Transverse colon (tissue), 4 donors: ENCODE measurements around the gene ZNF862. TPM values are rescaled to one million over a fixed set of nuclear protein-coding genes. Genes with fewer than 3 reads are reported as not detected.

ENCODE experiments used
- DNase-seq: peaks from one replicate; pipeline ENCODE4 v3.0.0-alpha.2; 2019
- H3K27ac ChIP-seq, 4 donors: fragments of 200-600 bp; sonication (generic); 2 replicates each; pipeline ENCODE4 v1.5.1; 2016 to 2018; ENCODE audit warnings: inconsistent platforms in 4 of 4
- H3K27me3 ChIP-seq: fragments of 200-600 bp; sonication (generic); 2 replicates; pipeline ENCODE4 v1.5.1; 2017; ENCODE audit warnings: inconsistent platforms
- H3K36me3 ChIP-seq, 4 donors: fragments of 200-600 bp; sonication (generic); 2 replicates each; pipeline ENCODE4 v1.5.1; 2017 to 2019; ENCODE audit warnings: inconsistent platforms in 4 of 4
- H3K4me1 ChIP-seq, 4 donors: fragments of 200-600 bp; sonication (generic); 2 replicates each; pipeline ENCODE4 v1.5.1; 2017 to 2020; ENCODE audit warnings: inconsistent platforms in 4 of 4
- H3K4me3 ChIP-seq, 4 donors: fragments of 200-600 bp; sonication (generic); 1 replicate in 1 of 4; 2 replicates in 3 of 4; pipeline versions ENCODE4 v1.5.1 to v1.6.1; 2017 to 2019; ENCODE audit warnings: inconsistent platforms in 4 of 4
- H3K9me3 ChIP-seq, 2 donors: fragments of 200-600 bp; sonication (generic); 2 replicates each; pipeline ENCODE4 v1.5.1; 2017 to 2019; ENCODE audit warnings: inconsistent platforms in 2 of 2
- EP300 ChIP-seq: sonication (generic); formaldehyde crosslinking; IDR thresholded peaks from one replicate; pipeline ENCODE4 v1.6.1; 2017; ENCODE audit warnings: antibody characterized with exemption, low read depth
- POLR2A ChIP-seq: fragments of 450-650 bp; IDR thresholded peaks from one replicate; pipeline ENCODE4 v1.6.1; 2016; ENCODE audit warnings: antibody characterized with exemption, mild to moderate bottlenecking, moderate library complexity
- POLR2AphosphoS5 ChIP-seq, 3 donors: sonication (generic); formaldehyde crosslinking; IDR thresholded peaks; one replicate each; pipeline ENCODE4 v1.6.1; 2016; ENCODE audit warnings: antibody characterized with exemption in 3 of 3
- WGBS, 2 donors: methylation state at CpG; one replicate each; pipeline ENCODE4 v1.1.5; 2018; ENCODE audit warnings: low coverage in 1 of 2; 5-methylcytosine and 5-hydroxymethylcytosine counted together
- in situ Hi-C, 4 donors: fragments of 200-750 bp; cut with MboI; loops; one replicate each; pipeline versions ENCODE4 v1.15.0 to v1.15.1; 2017; ENCODE audit warnings: low sequenced_read_pairs in 3 of 4, low pct_ligation_motif_present in 1 of 4, low pct_unique_long_range_greater_than_20kb in 1 of 4
- intact Hi-C: fragments of 100-400 bp; cut with DNase I; formaldehyde crosslinking; loops from one replicate; pipeline ENCODE4 v1.15.1; 2023; ENCODE audit warnings: low total_unique reads
- total RNA-seq, 4 donors: library from RNA; depleted of rRNA; stranded (reverse); fragments of >200 nt; gene quantifications; one replicate each; pipeline ENCODE4 v1.1.0, GENCODE V29; 2016
- TF ChIP-seq, protein P1 (sequence below), 5 experiments: fragments of 200-600 bp in 3 of 5; fragments of 450-650 bp in 2 of 5; sonication (generic) in 3 of 5; IDR thresholded peaks; 1 replicate in 2 of 5; 2 replicates in 3 of 5; pipeline ENCODE4 v1.5.1; 2016 to 2017; ENCODE audit warnings: antibody characterized with exemption in 5 of 5, inconsistent platforms in 3 of 5, mild to moderate bottlenecking in 2 of 5, moderate library complexity in 1 of 5

The ZNF862 gene
- total RNA-seq, 4 donors from 2014 or later = 12.7 to 23.5 (median 17.6) TPM

DNA sequence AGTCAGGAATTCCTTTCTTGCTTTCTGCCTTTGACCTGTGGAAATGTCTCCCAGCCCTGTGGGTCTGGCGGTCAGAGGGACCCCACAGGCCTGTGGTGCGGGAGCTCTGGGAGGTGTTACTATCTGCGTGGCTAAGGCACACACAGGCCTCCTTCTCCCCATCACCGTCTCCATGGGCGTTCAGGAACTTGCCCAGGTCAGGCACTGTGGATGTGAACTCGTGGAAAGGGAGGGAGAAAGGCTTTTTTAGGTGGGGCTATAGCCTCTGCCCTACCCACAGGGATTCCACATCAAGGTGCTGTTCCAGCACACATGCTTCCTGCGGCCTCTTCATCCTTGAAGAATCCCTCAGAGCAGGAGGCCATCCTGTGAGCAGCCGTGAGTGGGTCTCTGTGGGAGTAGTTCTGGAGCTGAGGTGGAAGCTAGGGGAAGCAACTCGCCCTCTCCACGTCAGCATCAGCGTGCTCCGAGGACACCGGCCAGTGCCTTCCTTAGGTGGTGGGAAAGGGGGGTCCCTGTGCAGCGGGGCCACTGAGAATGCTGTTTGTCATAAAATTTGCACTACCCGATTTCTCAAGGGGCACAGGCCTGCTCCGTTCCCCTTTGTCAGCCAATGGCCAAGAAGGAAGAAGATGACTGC is 28.1 kb downstream of the ZNF862 start:
- Histone ChIP-seq H3K4me3 (no peak overlapping the region), H3K36me3 (peaks cover 0 to 4% (median 0%) of the 10 kb centered on the region in 4 donors), H3K27me3 (no peaks in the 10 kb centered on the region), H3K4me1 (no peaks in the 10 kb centered on the region), H3K9me3 (no peaks in the 10 kb centered on the region), H3K27ac (no peak overlapping the region)
- no peak for DNase-seq
- intact Hi-C loops (no loop called here), in situ Hi-C loops (no loop called here)
- 84 to 100% methylated on average over 5 to 16 of the region's 16 CpGs for WGBS, 2 donors
- no peak for TF ChIP-seq EP300
- TF ChIP-seq POLR2AphosphoS5 (IDR thresholded peaks at IDR 0.05) = no peak
- TF ChIP-seq POLR2A = no peak
- TF ChIP-seq, protein P1, sequence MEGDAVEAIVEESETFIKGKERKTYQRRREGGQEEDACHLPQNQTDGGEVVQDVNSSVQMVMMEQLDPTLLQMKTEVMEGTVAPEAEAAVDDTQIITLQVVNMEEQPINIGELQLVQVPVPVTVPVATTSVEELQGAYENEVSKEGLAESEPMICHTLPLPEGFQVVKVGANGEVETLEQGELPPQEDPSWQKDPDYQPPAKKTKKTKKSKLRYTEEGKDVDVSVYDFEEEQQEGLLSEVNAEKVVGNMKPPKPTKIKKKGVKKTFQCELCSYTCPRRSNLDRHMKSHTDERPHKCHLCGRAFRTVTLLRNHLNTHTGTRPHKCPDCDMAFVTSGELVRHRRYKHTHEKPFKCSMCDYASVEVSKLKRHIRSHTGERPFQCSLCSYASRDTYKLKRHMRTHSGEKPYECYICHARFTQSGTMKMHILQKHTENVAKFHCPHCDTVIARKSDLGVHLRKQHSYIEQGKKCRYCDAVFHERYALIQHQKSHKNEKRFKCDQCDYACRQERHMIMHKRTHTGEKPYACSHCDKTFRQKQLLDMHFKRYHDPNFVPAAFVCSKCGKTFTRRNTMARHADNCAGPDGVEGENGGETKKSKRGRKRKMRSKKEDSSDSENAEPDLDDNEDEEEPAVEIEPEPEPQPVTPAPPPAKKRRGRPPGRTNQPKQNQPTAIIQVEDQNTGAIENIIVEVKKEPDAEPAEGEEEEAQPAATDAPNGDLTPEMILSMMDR (IDR thresholded peaks at IDR 0.05) = no peak

DNA sequence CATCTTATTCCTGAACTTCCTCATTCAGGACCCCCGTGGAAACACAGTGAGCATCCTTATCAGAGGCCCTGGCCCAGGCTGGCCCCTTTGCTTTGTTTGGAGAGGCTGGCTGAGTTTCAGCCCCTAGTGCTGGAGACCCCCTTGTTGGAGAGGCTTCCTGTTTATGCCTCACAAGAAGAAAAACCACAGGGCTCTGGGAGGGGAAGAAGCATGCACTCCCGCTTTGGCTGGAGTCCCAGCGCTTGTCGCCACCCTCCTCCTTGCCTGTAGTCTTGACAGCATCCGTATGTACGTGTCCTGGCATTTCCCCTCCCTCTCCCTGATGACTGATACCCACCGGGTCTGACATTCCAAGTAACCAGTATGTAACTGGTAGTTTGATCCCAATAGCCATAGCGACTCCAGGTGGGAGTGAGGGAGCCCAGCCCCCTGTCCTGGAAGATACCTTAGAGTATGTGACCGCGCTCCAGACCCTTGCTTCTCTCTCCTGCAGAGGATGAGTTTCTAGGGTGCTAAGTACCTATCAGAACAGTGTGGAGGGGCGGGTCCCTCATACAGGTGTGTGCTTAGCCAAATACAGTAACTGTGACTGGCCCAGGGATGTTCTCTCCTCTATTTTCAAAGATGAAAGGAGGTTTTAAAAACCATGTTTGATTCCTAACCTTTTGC is 28.7 kb downstream of the ZNF862 start:
- in situ Hi-C loops = no loop called here
- WGBS, 2 donors = 67 to 71% methylated on average over 3 to 8 of the region's 11 CpGs
- no peak for TF ChIP-seq POLR2A
- TF ChIP-seq, protein P1 (IDR thresholded peaks at IDR 0.05) = no peak
- no peak for TF ChIP-seq EP300
- TF ChIP-seq POLR2AphosphoS5 (IDR thresholded peaks at IDR 0.05) = no peak

DNA sequence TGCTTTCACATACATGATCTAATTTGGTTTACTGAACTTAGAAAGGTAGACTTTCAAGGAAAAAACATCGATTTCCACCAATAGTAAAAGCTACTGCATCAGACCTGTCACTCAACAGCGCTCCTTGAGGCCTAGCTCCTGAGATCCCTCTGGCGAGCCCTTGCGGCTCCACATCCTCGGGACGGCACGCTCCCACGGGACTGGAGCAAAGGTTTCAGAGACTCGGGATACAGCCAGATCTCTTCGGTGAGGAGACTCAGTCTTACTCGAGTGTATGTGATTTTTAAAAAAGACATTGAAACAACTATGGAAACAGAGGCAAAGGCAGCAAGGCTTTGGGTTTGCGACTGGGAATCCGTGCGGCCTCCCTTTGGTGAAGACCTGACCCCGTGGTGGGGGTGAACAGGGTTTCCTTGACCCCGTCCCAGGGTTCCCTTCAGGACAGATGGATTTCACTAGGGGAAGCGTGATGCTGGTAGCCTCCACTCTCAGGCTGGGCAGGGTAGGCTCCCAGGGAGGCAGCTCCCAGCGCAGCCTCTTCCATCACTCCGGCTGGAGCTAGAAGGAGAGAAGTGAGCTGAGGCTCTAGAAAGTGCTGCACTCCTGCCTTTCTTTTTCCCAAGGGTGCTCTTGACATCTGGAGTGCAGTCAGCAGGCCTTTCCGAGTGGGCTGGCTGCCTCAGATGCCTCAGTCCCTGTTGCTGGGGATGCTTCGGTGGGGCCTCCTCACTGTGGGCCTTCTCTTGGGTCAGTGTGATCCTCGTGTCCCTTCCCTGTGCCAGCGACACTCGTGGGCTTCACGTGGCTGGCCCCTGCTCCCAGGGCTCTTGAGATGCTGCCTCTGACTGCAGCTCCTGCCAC is 29.8 kb downstream of the ZNF862 start:
- 90% methylated on average over 25 of the region's 25 CpGs; no CpG with 5 or more reads in 1 of the 2 donors for WGBS, 2 donors
- no peak overlapping the region for H3K27ac ChIP-seq
- intact Hi-C loops (no loop called here), in situ Hi-C loops (no loop called here)
- peaks cover 0 to 4% (median 0%) of the 10 kb centered on the region in 4 donors for H3K36me3 ChIP-seq
- TF ChIP-seq POLR2A = no peak
- no peak for TF ChIP-seq EP300
- TF ChIP-seq, protein P1 (IDR thresholded peaks at IDR 0.05) = no peak
- TF ChIP-seq POLR2AphosphoS5 (IDR thresholded peaks at IDR 0.05) = no peak
- no peak overlapping the region for H3K4me3 ChIP-seq
- H3K4me1 ChIP-seq = peaks cover 0 to 10% (median 7%) of the 10 kb centered on the region in 4 donors
- no peaks in the 10 kb centered on the region for H3K9me3 ChIP-seq
- no peak for DNase-seq
- no peaks in the 10 kb centered on the region for H3K27me3 ChIP-seq

More for the DNA sequence above, 28.7 kb downstream of the ZNF862 start:
- Histone ChIP-seq H3K9me3 (no peaks in the 10 kb centered on the region), H3K27me3 (no peaks in the 10 kb centered on the region), H3K4me3 (no peak overlapping the region), H3K27ac (no peak overlapping the region), H3K4me1 (no peaks in the 10 kb centered on the region), H3K36me3 (peaks cover 0 to 4% (median 0%) of the 10 kb centered on the region in 4 donors)
- intact Hi-C loops = no loop called here
- no peak for DNase-seq

DNA sequence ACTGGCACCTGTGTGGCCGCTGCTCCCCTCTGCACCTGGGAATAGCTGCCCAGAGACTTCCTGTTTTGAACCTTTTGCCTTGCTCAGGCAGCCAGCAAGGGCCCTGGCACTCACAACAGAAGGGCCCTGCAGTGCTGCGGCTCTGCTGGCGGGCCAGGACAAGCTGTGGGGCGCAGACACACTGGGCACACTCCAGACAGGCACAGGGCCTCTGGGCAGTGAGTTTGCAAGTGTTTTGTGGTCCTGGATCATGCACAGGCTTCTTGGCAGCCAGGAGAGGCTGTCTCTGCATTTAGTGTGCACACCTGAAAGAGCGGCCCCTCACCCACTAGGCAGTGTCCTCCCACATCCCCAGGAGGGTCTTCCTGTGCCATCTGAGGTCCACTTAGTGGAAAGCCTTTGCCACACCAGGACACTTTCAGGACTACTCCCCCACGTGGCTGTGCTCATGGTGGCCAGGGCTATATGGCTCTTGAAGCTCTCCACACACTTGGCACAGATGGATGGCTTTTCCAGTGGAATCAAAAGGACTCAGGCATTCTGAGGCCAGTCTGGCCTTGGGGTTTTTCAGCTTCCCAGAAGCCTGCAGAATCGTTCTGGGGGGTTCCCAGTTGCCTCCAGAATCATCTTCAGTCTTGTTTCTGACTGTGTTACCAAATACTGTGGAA is 30.6 kb downstream of the ZNF862 start:
- Histone ChIP-seq H3K36me3 (peaks cover 0 to 4% (median 0%) of the 10 kb centered on the region in 4 donors), H3K4me3 (no peak overlapping the region), H3K27me3 (no peaks in the 10 kb centered on the region), H3K9me3 (no peaks in the 10 kb centered on the region), H3K27ac (no peak overlapping the region), H3K4me1 (peaks cover 0 to 11% (median 10%) of the 10 kb centered on the region in 4 donors)
- in situ Hi-C loops (no loop called here), intact Hi-C loops (no loop called here)
- WGBS, 2 donors = 78% methylated on average over 7 of the region's 7 CpGs; no CpG with 5 or more reads in 1 of the 2 donors
- TF ChIP-seq POLR2A (no peak), POLR2AphosphoS5 (IDR thresholded peaks at IDR 0.05) (no peak)
- no peak for DNase-seq
